Stimulated activated naive CD8-positive, alpha-beta T cell treated with anti-CD3 and anti-CD28 coated beads, Interleukin-15, Interleukin-2, amounts not matched to agents 100 U/mL and 50 U/mL, for 24 hours (primary cell): Measurements from ENCODE around the gene TLCD3B.
"Not testable (repeated sequence)": the region's sequence is repeated elsewhere in the genome, so short reads cannot be mapped to it uniquely, and the experiment has no call there.

Experiments
- ATAC-seq: fragments of 150-1000 bp; cut with Tn5 transposase; one replicate; pipeline ENCODE4 v1.10.0; 2021
- DNase-seq: peaks from one replicate; pipeline ENCODE4 v3.0.0; 2021

TLCD3B gene

DNA sequence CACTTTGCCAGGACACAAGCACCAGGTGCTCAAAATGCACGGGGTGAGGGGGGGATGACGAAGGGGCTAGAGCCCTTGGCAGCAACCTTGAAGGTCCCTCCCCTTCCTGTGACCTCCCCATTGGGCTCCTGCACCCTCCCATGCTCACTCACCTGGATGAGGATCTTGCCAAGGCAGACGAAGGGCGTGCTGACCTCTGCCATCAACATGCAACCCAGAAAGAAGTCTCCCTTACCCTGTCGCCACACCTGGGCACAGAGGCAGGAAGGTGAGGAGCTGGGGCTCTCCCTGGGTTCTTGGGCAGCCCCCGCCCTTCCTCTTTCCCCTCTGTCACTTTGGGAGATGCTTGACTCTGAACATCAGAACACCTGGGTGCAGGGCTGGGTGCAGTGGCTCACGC, 5.5 kb downstream of the TLCD3B start:
- DNase-seq = no peak
- no peak for ATAC-seq

DNA sequence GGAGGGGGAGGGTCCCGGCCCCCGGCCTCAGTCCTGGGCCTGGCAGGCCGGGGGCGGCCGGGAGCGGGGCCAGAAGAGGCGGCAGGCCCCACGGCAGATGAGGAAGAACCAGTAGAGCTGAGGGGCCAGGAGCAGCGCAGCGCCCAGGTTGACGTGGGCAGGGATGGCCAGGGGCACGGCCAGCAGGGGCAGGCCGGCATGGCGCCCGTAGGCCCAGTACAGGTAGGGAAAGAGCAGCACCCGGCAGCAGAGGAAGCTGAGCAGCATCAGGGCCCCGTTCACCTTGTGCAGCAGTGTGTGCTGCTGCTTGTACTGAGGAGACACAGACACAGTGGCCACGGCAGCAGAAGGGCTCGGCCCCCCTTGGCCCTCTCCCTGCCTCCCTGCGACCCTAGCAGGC, 5.9 kb downstream of the TLCD3B start:
- DNase-seq (no peak), ATAC-seq (no peak)

DNA sequence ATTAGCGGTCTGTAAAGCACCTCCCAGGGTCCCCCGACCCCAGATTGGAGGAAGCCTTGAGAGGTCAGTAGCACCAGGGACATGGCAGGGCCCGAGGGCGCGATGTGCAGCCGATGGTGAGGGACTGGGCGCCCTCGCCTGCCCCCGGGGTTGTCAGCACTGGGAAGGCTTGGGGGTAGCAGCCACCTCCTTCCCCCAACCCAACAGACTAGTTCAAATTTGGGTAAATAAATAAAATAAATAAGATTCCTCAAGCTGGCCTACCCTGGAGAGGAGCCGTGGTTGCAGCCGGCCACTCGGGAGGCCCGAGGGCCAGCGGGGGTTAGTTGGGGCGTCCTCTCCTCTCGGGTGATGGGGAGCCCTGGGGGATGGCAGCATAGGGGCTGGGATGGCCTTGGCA, 6.6 kb downstream of the TLCD3B start:
- DNase-seq (no peak), ATAC-seq (no peak)

DNA sequence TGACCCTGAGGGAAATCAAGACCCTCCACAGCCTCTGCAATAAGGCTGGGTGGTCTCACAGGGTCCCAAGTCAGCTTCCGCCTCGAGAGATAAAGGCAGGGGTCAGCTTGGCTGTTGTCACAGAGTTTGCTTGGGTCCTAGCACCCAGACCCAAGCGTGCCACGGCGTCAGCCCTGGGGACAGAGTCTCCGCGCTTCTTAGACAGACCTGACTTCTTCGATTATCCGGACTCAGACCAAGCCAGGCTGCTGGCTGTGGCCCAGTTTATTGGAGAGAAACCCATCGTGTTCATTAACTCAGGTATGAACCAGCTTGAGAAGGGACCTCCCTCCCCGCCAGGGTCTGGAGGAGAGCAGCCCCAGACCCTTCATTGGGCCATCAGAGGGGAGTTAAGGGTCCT, 7.5 kb downstream of the TLCD3B start:
- no peak for ATAC-seq
- DNase-seq = no peak

DNA sequence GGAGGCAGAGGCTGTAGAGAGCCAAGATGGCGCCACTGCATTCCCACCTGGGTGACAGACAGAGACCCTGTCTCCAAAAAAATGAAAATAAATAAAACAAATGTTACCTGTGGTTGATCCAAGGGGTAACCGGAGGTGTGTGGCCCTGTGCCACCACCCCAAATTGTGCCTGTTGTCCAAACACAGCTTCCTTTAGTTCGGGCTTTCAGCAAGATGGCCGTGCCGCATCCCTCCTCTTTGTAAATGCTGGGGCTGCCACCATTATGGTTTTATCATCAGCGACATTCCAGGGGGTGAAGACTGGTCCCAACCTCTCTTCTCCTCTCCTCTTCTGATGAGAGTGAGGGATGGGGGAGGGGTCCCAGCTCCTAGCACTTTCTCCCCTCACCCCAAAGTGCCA, 8.2 kb downstream of the TLCD3B start, which contains the start of gene C16orf92:
TSS of gene C16orf92 (plus strand) at position 312 of the 400 bp plus-strand sequence. CDS start 143 bp downstream, outside the sequence.
- DNase-seq = no peak
- ATAC-seq = no peak

DNA sequence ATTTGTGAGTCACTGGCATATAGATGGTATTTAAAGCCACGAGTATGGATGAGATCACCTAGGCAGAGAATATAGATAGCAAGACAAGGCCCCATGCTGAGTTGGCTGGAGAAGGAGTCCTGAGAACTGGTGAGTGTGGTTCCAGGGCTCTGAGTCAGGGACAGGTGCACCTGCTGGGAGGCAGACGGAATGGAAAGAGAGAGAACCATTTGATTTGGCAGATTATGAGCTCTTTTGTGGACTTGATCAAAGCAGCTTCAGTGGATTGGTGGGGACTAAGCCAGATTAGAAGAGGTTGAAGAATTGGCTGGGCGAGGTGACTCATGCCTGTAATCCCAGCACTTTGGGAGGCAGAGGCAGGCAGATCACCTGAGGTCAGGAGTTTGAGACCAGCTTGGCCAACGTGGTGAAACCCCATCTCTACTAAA, 12.3 kb downstream of the TLCD3B start:
- ATAC-seq (peak; percentile 42), DNase-seq (no peak)

DNA sequence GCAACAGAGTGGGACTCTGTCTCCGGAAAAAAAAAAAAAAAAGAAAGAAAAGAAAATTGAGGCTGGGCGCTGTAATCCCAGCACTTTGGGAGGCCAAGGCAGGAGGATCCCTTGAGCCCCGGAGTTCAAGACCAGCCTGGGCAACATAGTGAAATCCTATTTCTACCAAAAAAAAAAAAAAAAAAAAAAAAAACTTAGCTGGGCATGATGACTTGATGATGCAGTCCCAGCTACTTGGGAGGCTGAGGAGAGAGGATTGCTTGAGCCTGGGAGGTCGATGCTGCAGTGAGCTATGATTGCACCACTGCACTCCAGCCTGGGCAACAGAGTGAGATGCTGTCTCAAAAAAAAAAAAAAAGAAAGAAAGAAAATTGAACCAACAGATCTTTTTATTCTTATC, 13.1 kb downstream of the TLCD3B start:
- not testable (repeated sequence) for ATAC-seq

DNA sequence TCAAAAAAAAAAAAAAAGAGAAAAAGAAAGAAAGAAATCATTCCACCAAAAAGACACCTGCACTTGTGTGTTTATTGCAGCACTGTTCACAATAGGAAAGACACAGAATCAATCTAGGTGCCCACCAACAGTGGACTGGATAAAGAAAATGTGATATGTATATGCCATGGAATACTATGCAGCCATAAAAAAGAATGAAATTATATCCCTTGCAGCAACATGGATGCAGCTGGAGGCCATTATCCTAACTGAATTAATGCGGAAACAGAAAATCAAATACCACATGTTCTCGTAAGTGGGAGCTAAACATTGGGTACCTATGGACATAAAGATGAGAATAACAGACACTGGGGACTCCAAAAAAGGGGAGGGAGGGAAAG, 13.8 kb downstream of the TLCD3B start:
- ATAC-seq = no peak

More for the DNA sequence above, 13.1 kb downstream of the TLCD3B start:
- not testable (repeated sequence) for DNase-seq

DNA sequence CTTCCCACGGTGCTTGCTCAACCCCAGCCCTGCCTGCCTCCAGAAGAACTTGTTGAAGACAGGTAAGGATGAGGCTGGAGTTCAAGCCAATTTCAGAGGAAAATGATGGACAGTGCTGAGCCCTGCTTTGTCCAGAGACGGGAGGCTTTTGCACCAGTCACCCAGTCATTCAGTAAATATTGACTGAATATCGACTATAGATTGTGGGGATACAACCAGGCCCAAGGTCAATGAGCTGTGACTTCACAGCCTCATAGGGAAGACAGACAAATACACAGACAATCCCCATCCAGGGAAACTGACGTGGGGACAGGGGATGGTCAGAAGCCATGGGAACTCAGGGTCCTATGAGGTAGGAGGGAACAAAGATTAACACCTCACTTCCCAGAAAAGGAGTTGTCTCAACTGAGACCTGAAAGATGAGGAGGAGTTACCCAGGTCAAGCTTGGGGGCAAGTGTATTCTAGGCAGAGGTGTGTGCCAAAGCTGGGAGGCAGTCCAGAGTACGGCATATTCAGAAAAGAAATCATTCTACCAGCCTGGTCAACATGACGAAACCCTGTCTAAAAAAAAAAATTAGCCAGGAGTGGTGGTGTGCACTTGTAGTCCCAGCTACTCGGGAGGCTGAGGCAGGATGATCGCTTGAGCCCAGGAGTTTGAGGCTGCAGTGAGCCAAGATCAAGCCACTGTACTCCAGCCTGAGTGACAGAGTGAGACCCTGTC, 14.4 kb downstream of the TLCD3B start:
- DNase-seq = no peak
- ATAC-seq = no peak

More for the DNA sequence above, 13.8 kb downstream of the TLCD3B start:
- no peak for DNase-seq

DNA sequence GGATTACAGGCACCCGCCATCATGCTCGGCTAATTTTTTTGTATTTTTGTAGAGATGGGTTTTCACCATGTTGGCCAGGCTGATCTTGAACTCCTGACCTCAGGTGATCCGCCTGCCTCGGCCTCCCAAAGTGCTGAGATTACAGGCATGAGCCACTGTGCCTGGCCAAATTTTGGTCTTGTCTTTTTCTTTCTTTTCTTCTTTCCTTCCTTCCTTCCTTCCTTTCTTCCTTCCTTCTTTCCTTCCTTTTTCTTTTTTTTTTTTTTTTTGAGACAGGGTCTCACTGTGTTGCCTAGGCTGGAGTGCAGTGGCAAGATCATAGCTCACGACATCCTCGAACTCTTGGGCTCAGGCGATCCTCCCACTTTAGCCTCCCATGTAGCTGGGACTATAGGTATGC, 15.6 kb downstream of the TLCD3B start:
- ATAC-seq, DNase-seq: not testable (repeated sequence)

DNA sequence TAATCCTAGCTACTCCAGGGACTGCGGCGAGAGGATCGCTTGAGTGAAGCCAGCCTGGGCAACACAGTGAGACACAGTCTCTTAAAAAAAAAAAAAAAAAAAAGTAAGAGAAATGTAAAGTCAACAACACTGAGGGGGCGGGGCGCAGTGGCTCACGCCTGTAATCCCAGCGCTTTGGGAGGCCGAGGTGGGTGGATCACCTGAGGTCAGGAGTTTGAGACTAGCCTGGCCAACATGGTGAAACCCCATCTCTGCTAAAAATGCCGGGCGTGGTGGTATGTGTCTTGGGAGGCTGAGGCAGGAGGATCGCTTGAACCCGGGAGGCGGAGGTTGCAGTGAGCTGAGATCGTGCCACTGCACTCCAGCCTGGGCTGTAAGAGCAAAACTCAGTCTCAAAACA, 18.5 kb downstream of the TLCD3B start:
- not testable (repeated sequence) for DNase-seq, ATAC-seq

DNA sequence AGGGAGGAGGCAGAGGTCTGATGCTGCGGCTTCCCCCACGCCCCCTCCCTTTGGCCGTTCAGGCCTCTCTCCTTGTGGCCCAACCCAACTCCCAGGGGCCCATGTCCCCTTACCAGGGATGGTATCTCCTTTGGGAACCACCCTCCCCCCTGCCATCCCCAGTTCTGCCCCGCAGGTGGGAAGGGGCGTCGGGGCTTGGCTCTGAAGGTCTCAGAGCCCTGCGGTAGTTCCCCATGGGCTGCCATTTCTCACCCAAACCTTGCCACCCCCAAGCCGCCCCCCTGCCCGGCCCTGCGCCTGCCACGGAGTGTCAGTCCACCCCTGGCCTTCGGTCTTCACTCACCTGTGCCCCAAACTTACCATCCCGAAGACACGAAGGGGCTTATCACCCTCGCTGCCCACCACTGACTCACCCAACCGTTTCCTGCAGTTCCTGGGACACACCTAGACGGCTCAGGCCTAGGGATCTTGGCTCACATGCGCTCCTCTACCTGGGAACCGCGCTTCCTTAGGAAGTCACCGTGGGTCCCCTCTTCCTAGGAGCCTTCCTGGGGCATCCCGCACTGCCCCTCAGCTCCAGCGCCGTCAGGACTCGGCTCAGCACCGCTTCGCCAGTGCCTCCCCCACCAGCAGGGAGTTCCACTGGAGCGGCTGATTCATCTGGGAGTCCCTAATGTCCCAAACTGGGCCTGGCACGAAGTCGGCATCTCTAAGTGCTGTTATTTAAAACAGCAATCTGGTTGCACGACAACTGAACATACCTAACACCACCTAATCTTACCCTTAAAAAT, 19.2 kb downstream of the TLCD3B start:
- ATAC-seq (no peak), DNase-seq (no peak)

DNA sequence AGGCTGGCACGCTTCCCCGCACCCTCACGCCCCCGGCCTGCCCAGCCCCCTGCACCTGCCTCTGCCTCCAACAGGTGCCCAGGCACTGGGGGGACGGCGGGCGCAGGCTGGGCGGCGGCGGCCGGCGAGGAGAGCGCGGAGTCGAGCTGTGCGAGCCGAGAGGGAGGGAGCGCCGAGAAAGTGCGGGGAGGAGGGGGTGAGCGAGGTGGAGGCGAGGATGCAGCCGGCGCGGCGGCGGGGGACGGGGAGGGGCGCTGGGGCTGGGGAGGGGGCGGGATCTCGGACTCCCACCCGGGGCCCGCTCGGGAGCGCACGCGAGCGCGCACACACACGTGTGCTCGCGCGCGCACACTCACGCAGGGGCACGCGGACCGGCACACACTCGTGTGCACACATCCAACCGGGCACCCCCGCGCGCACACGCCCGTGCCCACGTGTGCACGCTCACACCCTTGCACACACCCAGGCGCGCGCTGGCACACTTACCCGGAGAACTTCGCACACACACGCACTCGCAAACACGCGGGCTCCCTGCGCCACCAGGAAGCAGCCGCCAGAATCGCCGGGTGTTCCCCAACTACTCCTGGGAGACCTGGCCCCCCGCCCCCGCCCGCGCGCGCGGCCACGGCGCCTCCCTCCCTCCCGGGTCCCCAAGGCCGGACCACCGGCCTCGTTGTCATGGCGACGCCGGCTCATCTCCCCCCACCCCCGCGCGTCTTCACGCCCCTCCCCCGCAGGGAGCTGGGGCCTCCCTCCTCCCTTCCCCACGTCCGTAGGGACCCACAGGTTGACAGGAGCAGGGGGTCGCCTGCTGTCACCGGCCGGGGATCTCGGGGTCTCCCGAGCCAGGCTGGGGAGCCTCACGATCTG, 20.0 kb downstream of the TLCD3B start, which contains the start of gene DOC2A:
TSS of gene DOC2A (minus strand) at position 184 of the 870 bp plus-strand sequence. CDS start 805 bp downstream, outside the sequence.
- peak; percentile 39 for DNase-seq
- ATAC-seq = peak; percentile 38

DNA sequence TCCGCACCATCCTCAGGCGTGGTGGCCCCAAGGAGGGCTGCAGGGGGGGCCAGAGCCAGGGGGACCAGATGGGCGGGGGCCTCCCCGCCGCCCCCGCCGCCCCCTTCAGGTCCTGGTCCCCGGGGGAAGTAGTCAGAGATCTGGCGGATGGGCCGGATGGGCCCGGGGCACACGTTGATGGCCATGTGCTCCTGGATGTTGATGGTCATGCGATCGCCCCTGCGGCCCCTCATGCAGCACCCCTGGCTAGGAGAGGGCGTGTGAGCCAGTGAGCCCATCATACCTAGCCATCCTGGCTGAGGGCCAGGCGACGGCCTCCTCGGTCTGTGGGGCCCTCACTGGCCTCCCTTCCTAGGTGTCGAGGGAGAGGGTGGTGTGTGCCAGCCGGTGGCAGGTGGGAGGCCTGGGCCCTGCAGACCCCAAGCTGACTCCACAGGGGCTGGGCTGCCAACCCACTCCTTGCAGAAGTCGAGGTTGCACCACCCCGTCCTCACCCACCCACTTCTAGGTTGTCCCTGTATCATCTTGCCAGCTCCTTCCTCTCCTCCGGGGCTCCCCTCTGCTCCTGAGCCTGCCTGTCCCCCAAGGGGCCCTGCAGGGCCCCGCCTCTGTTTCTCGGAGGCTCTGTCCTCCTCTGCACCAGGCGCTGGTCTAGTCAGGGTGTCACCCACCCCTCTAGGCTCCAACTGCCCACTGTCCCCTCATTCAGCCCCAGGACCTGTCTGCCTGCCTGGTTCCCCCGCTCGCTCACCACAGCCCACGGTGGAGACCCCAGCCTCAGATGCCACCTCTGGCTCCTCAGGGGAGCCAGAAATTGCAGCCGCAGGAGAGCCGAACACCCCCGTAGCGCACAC, 20.9 kb downstream of the TLCD3B start:
- no peak for ATAC-seq
- no peak for DNase-seq

DNA sequence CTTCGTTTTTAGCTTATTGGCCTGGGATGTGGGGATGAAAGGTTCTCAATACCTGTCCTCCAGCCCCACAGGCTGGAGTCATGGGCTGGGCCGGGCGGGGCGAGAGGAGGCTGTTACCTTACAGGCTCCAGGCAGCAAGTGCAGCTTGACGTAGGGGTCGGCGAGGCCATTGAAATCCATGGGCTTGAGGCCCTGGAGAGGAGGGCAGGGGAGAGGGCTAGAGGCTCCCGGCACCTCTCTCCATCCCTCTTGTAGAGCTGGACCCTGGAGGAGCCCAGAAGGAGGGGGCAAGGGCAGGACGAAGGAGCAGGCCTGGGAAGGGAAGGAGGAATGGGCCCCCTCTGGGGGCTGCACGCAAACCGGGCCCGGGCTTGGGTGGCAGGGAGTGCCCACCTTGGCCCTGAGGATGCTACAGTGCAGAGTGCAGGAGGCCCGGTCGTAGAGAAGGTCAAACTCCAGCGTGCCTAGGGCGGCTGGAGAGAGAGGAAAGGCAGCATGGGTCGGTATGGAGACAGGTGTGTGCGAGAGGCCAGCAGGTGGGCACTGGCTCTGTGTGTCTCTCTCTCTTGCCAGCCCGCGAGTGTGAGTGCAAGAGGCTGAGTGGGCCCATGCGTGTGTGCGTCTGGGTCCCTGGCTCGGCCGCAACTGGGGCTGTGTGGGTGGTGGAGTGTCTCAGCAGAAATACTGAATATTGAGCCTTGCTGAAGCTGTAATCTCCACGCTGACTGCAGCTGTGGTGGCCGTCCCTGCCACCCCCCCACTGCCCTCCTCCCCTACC, 21.8 kb downstream of the TLCD3B start:
- DNase-seq (no peak), ATAC-seq (no peak)

DNA sequence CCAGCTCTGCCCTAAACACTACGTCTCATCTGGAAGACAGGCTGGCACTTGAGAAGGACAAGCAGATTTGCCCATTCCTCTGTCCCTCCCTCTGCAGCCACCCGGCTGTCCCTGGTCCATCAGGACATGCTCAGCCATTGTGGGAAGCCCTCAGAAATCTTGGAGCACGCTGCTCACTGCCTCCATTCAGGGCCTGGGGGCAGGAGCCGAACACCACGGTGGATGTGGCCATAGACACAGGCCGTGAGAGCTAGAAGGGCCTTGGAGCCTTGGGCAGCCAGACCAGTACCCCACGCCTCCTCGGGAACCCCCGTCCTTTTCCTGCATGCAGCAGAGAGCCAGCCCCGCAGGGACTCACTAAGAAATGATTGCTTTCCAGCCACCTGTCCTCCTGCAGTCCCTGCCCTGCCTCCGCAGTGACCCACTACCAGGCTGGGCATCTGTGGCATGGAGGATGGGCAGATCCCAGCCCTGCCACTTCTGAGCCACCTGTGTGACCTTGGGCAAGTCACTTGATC, 23.6 kb downstream of the TLCD3B start:
- DNase-seq = no peak
- ATAC-seq = no peak

DNA sequence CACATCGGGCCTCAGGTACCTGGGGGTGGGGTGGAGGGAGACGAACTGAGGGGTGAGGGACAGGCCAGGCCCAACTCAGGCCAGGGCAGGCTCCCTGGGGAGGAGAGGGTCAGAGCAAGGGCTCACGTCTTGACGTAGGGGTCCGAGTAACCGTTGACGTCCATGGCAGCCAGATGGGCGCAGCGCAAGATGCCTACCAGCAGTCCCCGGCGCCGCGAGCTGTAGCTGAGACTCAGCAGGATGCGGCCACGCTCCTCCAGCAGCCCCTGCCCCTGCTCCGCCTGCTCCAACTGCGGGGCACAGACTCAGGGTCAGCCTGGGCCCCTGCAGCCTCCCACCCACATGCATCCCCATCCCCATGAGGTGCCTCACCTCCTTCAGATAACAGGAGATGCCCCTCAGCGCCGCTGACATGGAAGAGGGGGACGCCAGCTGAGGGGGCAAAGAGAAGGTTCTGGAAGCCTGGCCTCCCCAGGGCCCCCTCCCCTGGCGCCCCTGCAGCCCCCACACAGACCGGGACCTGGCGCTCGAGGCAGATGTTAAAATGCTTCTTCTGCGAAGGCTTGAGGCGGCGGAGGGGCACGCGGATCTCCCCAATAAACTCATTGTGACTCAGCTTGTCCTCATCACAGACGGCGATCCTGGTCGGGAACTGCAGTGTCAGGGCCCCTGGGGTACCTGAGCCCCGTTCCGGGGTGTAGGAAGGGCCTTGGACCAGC, 24.3 kb downstream of the TLCD3B start:
- DNase-seq (no peak), ATAC-seq (no peak)

DNA sequence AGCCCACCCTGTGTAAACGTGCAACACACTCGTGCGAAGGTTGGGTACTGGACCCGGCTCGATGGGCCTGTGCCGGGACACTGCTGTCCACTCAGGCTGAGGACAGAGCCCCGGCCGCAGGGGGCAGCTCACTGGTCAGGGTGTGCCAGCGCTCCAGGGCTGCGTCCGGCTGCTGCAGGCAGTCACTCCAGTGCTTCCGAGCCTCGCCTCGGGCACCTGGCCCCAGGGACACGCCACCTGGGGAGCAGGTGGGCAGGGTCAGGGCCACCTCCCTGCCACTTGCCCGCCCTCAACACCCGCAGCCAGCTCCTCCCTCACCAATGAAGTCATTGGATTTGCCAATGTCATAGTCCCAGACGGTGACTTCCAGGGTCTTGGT, 25.0 kb downstream of the TLCD3B start:
- no peak for DNase-seq

DNA sequence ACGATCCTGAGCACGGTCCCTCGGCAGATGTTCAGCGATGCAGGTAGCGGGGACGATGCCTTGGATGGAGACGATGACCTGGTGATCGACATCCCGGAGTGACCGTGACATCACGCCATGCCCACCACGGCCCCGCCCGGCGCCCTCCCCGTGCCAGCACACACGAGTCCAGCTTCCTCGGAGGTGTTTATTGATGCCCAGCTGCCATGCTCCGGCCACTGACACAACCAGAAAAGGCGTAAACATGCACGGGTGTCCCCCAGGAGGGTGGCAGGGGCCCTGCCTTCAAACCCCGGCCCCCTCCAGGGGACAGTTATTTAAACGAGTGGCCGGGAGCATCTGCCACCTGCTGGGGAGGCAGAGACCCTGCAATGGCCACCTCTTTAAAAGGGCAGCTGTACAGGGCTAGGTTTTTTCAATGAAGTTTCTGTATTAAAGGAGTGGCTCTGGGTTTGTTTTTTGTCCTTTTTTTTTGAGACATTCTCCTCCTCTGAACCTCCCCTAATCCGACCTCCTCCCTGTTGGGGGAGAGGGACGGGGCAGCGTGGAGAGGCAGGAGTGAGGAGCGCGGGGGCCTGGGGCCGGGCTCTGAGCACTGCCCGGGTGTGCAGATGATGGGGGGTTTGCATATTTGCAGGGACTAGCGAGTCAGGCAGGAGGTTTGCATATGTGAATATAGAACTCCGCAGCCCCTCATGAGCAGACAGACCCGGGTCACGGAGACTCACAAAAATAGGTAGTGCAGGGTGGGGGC, 25.6 kb downstream of the TLCD3B start:
- DNase-seq (no peak), ATAC-seq (peak; percentile 45)

More for the DNA sequence above, 25.0 kb downstream of the TLCD3B start:
- ATAC-seq = no peak
